VCaP (cell line): ENCODE measurements around the gene HARBI1.

ENCODE experiments used
- H3K27ac ChIP-seq: fragments of 450-650 bp; 2 replicates; pipeline ENCODE4 v1.5.1; 2017
- CTCF ChIP-seq: fragments of 450-650 bp; conservative IDR thresholded peaks from 2 replicates; pipeline ENCODE4 v1.5.1; 2017; ENCODE audit warnings: mild to moderate bottlenecking, moderate library complexity

Gene HARBI1

DNA sequence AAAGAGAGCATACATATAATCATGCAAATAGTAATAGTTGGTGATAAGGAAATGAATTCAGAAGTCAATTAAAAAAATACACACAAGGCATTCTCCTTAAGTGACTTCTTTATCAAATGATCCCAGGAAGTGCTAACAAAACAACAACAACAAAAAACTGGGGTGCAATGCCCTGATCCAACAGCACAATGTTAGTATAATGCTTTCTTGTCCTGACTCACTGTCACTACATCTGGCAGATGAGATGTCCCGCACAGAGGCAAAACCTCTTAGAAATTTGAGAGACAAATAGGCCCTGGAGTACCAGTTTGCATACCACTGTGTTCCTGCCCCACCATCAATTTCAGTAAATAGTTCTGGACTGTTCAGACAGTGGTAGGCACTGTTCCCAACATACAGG is 12.2 kb downstream of the HARBI1 start:
- H3K27ac ChIP-seq, result no peak overlapping the region
- TF ChIP-seq CTCF, result no peak

- TF ChIP-seq CTCF, result no peak
- H3K27ac ChIP-seq, result no peak overlapping the region
Measured at GRCh38 chr11:46603704-46604308, 13.2 kb downstream of the HARBI1 start.

- H3K27ac ChIP-seq, result no peak overlapping the region
- no peak for TF ChIP-seq CTCF
Measured at GRCh38 chr11:46601129-46601528, 15.9 kb downstream of the HARBI1 start.

- TF ChIP-seq CTCF, result no peak
- no peak overlapping the region for H3K27ac ChIP-seq
Measured at GRCh38 chr11:46600194-46600960, 16.6 kb downstream of the HARBI1 start.

DNA sequence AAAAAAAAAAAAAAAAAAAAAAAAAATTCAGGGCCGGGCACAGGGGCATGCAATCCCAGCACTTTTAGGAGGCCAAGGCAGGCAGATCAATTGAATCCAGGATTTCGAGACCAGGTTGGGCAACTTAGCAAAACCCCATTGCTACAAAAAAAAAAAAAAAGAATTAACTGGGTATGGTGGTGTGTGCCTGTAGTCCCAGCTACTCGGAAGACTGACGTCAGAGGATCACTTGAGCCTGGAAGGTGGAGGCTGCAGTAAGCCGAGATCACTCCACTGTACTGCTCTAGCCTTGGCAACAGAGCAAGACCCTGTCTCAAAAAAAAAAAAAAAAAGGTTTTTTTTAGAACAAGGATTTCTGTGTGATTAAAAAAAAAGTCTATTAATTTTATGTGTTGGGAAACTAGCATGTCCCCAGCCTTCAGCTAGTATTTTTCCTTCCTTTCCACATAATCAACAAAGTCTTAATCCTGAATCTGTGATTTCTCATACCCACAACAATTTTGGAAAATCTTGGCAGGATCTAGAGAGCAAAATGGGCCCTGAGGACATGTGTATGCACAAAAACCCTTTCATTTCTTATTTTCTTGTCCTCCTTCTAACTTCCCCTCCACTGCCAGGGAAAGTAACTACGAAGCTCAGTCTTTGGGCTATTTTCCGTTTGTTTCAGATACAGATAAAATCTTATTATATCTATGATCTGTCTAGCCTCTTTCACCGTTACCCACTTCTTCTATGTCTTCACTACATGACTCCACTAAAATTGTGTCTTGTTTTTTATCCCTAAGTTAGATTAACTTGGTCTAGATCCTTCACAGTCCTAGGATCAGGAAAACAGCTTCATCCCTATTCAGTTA is 17.5 kb downstream of the HARBI1 start:
- no peak for TF ChIP-seq CTCF
- H3K27ac ChIP-seq, result no peak overlapping the region

- no peak overlapping the region for H3K27ac ChIP-seq
Measured at GRCh38 chr11:46597609-46598219, 19.3 kb downstream of the HARBI1 start.

More at GRCh38 chr11:46597609-46598219, 19.3 kb downstream of the HARBI1 start:
- no peak for TF ChIP-seq CTCF
